Esophagus squamous epithelium (tissue), 5 donors: ENCODE results near the gene CHEK1. TPM values are rescaled to one million over a fixed set of nuclear protein-coding genes. Genes with fewer than 3 reads are reported as not detected.
A peak's percentile ranks its signal among the peaks of the same experiment; 100 is the strongest.
"Not testable (repeated sequence)": the region's sequence is repeated elsewhere in the genome, so short reads cannot be mapped to it uniquely, and the experiment has no call there.

ENCODE experiments used
- DNase-seq: peaks from one replicate; lab custom pipeline; 2025; lab: John Stamatoyannopoulos, UW
- H3K27ac ChIP-seq, 4 donors: fragments of 200-600 bp; sonication (generic); one replicate each; pipeline ENCODE4 v1.5.1; 2016 to 2019; ENCODE audit warnings: mild to moderate bottlenecking in 1 of 4
- H3K27me3 ChIP-seq, 4 donors: fragments of 200-600 bp; sonication (generic); 1 replicate in 3 of 4; 2 replicates in 1 of 4; pipeline versions ENCODE4 v1.5.1 to v1.6.0; 2017 to 2021; ENCODE audit warnings: antibody characterized with exemption in 1 of 4
- H3K36me3 ChIP-seq, 3 donors: fragments of 200-600 bp; sonication (generic); one replicate each; pipeline ENCODE4 v1.5.1; 2016 to 2019
- H3K4me1 ChIP-seq, 3 donors: fragments of 200-600 bp; sonication (generic); one replicate each; pipeline ENCODE4 v1.5.1; 2017 to 2019
- H3K4me3 ChIP-seq, 4 donors: fragments of 200-600 bp; sonication (generic); 1 replicate in 3 of 4; 2 replicates in 1 of 4; pipeline ENCODE4 v1.5.1; 2016 to 2019; ENCODE audit warnings: mild to moderate bottlenecking in 2 of 4, moderate library complexity in 1 of 4
- H3K9me3 ChIP-seq, 3 donors: fragments of 200-600 bp; sonication (generic); one replicate each; pipeline ENCODE4 v1.5.1; 2016 to 2019
- CTCF ChIP-seq, 6 experiments: fragments of 450-650 bp in 4 of 6; fragments of 200-600 bp in 2 of 6; sonication (generic) in 2 of 6; IDR thresholded peaks; one replicate each; pipeline ENCODE4 v1.5.1; 2016 to 2019; ENCODE audit warnings: antibody characterized with exemption in 6 of 6, mild to moderate bottlenecking in 4 of 6, moderate library complexity in 4 of 6
- POLR2A ChIP-seq, 4 donors: fragments of 450-650 bp; IDR thresholded peaks; one replicate each; pipeline ENCODE4 v1.6.1; 2017; ENCODE audit warnings: antibody characterized with exemption in 4 of 4, mild to moderate bottlenecking in 4 of 4, moderate library complexity in 3 of 4
- WGBS, 2 donors: methylation state at CpG; one replicate each; pipeline ENCODE4 v1.1.5; 2018; 5-methylcytosine and 5-hydroxymethylcytosine counted together
- intact Hi-C: fragments of 100-400 bp; cut with DNase I; formaldehyde crosslinking; loops from one replicate; pipeline ENCODE4 v1.15.0; 2022
- small RNA-seq, 4 donors: library from RNA; depleted of rRNA; stranded (forward); fragments of <200 nt; gene quantifications; one replicate each; pipeline ENCODE3, GENCODE V24; 2016
- total RNA-seq, 4 donors: library from RNA; depleted of rRNA; stranded (reverse); fragments of >200 nt; gene quantifications; one replicate each; pipeline ENCODE4 v1.1.0, GENCODE V29; 2016
- donor health status: DM: yes; HTN: yes; CAD: no.

CHEK1 gene
- total RNA-seq, 4 donors from 2014 or later = 4.0 to 21.7 (median 7.5) TPM

DNA sequence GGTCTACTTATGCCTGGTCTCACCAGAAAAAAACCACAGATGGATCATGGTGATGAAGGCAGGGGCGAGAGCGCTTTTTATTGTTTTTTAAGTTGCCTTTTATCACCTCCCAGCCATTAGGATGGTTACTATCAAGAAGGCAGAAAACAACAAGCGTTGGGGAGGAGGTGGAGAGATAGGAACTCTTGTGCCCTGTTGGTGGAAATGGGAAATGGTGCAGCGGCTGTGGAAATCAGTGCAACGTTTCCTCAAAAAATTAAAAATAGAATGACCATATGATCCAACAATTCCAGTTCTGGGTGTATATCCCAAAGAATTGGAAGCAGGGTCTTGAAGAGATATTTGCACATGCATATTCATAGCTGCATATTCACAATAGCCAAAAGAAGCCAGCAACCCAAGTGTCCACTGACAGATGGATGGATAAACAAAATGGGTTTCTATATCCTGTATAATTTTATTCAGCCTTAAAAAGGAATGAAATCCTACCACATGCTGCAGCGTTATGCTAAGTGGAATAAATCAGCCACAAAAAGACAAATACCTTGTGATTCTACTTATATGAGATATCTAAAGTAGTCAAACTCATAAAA, 76.2 kb downstream of the CHEK1 start:
- H3K27me3 ChIP-seq = no peaks in the 10 kb centered on the region
- WGBS, 2 donors = 73 to 77% methylated on average over 6 of the region's 6 CpGs
- no peaks in the 10 kb centered on the region for H3K36me3 ChIP-seq
- no peak for TF ChIP-seq POLR2A (IDR thresholded peaks at IDR 0.05)
- no peak for TF ChIP-seq CTCF (IDR thresholded peaks at IDR 0.05)
- no peak overlapping the region for H3K4me3 ChIP-seq
- intact Hi-C loops = no loop called here
- no peak for DNase-seq
- no peak overlapping the region for H3K27ac ChIP-seq
- no peaks in the 10 kb centered on the region for H3K9me3 ChIP-seq
- no peaks in the 10 kb centered on the region for H3K4me1 ChIP-seq

GRCh38 chr11:125701858-125702621, 77.1 kb downstream of the CHEK1 start:
- H3K27ac ChIP-seq = no peak overlapping the region
- no peaks in the 10 kb centered on the region for H3K4me1 ChIP-seq
- DNase-seq = no peak
- intact Hi-C loops = no loop called here
- TF ChIP-seq POLR2A (IDR thresholded peaks at IDR 0.05) (no peak), CTCF (IDR thresholded peaks at IDR 0.05) (no peak)
- H3K36me3 ChIP-seq = no peaks in the 10 kb centered on the region
- H3K27me3 ChIP-seq = no peaks in the 10 kb centered on the region
- no peak overlapping the region for H3K4me3 ChIP-seq
- WGBS, 2 donors = 46 to 47% methylated on average over 4 to 6 of the region's 6 CpGs
- H3K9me3 ChIP-seq = no peaks in the 10 kb centered on the region

- no CpG with 5 or more reads among the region's 24 CpGs for WGBS, 2 donors
- H3K27me3 ChIP-seq, H3K36me3 ChIP-seq, H3K4me1 ChIP-seq, H3K4me3 ChIP-seq, H3K9me3 ChIP-seq, intact Hi-C loops, DNase-seq, H3K27ac ChIP-seq: not testable (repeated sequence)
Measured at GRCh38 chr11:125704686-125705085, 79.7 kb downstream of the CHEK1 start.

DNA sequence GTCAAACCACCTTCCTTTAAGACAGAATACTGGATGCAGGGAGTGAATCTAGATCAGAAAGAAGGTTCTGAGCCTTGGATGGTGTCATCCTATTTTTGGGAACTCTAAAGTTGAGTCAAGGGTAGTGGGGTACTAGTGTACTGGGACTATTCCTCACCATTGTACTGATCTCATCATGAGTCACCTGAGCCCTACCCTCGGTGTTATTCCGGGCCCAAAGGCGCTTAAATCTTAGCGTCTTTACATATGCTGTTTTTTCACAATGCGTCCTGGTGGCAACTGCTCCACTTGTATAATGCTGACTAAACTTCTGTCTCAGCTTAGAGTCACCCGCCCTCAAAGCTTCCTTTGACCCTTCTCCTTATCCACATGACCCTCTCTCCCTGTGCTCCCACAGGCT, 95.8 kb downstream of the CHEK1 start:
- H3K4me1 ChIP-seq = no peaks in the 10 kb centered on the region
- peaks cover 0 to 7% (median 0%) of the 10 kb centered on the region in 3 donors for H3K9me3 ChIP-seq
- WGBS, 2 donors = 51 to 81% methylated on average over 6 of the region's 6 CpGs
- no peak overlapping the region for H3K27ac ChIP-seq
- peaks cover 0 to 24% (median 0%) of the 10 kb centered on the region in 4 donors for H3K27me3 ChIP-seq
- intact Hi-C loops = no loop called here
- no peak overlapping the region for H3K4me3 ChIP-seq
- no peaks in the 10 kb centered on the region for H3K36me3 ChIP-seq
- no peak for DNase-seq
- TF ChIP-seq POLR2A (IDR thresholded peaks at IDR 0.05) (no peak), CTCF (IDR thresholded peaks at IDR 0.05) (no peak)

GRCh38 chr11:125724125-125724524, 99.2 kb downstream of the CHEK1 start:
- no peaks in the 10 kb centered on the region for H3K9me3 ChIP-seq
- H3K4me3 ChIP-seq = no peak overlapping the region
- H3K4me1 ChIP-seq = peaks cover 0 to 10% (median 0%) of the 10 kb centered on the region in 3 donors
- no peak overlapping the region for H3K27ac ChIP-seq
- no peak for DNase-seq
- peaks cover 0 to 34% (median 0%) of the 10 kb centered on the region in 4 donors for H3K27me3 ChIP-seq
- H3K36me3 ChIP-seq = no peaks in the 10 kb centered on the region
- WGBS, 2 donors = 71 to 95% methylated on average over 1 of the region's 1 CpG
- no peak for TF ChIP-seq POLR2A (IDR thresholded peaks at IDR 0.05)
- TF ChIP-seq CTCF (IDR thresholded peaks at IDR 0.05) = peak in 1 of 6 experiments; percentile 25
- intact Hi-C loops = no loop called here

Small RNA genes lying within 50 kb of the gene (small RNA-seq; reads per million reads assigned to genes)
- gene RNU2-35P = 0 reads per million in 4 donors

Other genes starting within 250 kb of the CHEK1 start
- 10 to 100 TPM in 2 of 4 donors, 1 to 10 TPM in 1, not detected in 1; 7.6 to 19.3 (median 12.6) TPM for gene FEZ1, start 128.9 kb upstream of the CHEK1 start, total RNA-seq
- 100 to 1,000 TPM in 3 of 4 donors, 10 to 100 TPM in 1; 63.6 to 128 (median 107) TPM for gene EI24, start 55.7 kb upstream of the CHEK1 start, total RNA-seq
- gene STT3A, start 32.3 kb upstream of the CHEK1 start, total RNA-seq = 10 to 100 TPM; 50.7 to 89.7 (median 67.2) TPM
- gene ACRV1, start 55.7 kb downstream of the CHEK1 start, total RNA-seq = not detected
- not detected for gene PATE1, start 121.1 kb downstream of the CHEK1 start, total RNA-seq
- gene PATE2, start 153.7 kb downstream of the CHEK1 start, total RNA-seq = 1 to 10 TPM in 1 of 4 donors, not detected in 3; 3.1 TPM
- not detected for gene PATE3, start 163.0 kb downstream of the CHEK1 start, total RNA-seq
- gene PATE4, start 208.2 kb downstream of the CHEK1 start, total RNA-seq = not detected